NCI-H1694 (cell line): Measurements from ENCODE around the gene MCOLN1.

Source experiments
- DNase-seq: peaks from one replicate; lab custom pipeline; 2025; lab: John Stamatoyannopoulos, UW

Gene MCOLN1

DNA sequence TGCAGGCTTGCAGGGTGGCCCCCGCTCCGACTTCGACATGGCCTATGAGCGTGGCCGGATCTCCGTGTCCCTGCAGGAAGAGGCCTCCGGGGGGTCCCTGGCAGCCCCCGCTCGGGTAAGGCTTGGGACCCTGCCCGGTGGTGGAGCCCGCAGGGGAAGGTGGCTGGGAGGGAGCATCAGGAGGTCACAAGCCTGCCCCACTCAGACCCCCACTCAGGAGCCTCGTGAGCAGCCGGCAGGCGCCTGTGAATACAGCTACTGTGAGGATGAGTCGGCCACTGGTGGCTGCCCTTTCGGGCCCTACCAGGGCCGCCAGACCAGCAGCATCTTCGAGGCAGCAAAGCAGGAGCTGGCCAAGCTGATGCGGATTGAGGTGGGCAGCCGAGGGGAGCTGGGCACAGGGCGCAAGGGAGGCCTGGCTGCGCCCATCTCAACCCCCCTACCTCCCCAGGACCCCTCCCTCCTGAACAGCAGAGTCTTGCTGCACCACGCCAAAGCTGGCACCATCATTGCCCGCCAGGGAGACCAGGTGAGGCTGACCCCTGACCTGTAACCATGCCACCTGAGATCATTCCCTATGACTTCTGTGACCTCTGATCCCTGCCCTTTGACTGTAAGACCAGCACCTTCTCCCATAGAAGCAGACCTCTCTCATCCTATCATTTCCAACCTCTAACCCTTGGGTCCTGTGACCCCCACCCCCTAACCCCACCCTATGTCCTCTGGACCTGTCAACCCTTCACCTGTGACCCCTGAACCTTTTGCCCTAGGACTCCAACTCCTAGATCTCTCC is 20.3 kb downstream of the MCOLN1 start:
- DNase-seq, result no peak

DNA sequence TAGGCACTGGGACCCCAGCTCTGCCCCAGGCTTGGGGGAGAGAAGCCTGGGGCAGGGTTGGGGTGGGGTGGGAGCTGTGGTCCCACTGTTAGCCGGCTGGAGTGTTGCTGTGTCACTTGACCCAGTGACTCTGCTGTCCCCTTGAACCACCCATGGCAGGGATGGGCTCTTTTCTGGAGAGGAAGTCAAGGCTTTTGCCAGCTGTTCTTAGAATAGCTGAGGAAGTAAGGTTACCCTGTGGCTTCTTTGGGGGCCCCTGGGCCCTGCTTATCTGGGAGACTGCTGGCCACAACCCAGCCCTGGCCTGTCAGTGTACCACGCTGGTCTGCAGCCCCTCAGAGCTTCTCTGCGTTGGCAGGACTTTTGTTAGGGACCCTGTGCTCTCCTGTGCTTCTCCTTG is 22.2 kb downstream of the MCOLN1 start:
- DNase-seq, result no peak

DNA sequence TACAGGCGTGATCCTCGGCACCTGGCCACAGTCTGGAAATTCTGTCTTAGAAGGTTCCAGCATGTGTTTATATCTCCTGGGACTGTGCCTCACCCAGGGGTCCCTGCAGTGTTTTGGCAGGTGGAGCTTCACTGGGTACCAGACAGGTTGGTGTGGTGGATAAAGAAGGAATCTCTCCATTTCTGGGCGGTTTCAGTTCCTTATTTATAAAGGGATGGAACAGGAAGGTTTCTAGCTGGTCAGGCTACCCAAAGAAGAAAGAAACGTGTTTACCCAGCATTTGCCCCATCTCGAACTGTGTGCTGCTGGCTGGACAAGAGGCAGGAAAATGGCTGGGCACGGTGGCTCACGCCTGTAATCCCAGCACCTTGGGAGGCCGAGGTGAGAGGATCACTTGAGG is 22.9 kb downstream of the MCOLN1 start:
- no peak for DNase-seq

DNA sequence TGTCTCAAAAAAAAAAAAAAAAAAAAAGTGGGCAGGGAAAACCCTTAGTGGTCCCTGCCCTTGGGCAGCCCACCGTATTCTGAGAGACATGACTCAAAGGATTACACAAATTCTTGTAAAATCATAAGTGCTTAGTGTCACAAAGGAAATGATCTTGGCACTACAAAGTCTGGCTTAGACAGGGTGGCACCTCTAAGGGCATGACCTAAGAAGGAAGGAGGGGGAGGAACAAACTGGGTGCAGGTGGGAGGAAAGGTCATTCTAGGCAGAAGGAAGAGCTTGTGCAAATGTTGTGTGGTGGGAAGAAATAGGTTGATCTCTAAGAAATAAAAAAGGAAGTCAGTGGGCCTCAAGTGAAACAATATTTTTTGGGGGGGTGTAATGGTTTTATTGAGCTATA is 23.5 kb downstream of the MCOLN1 start:
- no peak for DNase-seq

DNA sequence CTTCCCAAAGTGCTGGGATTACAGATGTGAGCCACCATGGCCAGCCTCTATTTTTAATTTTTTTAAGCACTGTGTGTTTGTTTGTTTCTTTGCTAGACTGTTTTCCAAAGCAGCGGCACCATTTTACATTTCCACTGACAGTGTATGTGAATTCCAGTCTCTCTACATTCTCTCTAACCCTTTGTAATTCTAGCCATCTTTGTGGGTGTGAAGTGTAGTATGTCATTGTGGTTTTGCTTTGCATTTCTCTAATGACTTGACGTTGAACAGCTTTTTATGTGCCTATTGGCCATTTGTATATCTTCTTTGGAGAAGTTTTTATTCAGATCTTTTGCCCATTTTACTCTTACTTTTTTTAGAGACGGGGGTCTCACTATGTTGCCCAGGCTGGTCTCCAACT is 24.7 kb downstream of the MCOLN1 start:
- DNase-seq, result no peak

DNA sequence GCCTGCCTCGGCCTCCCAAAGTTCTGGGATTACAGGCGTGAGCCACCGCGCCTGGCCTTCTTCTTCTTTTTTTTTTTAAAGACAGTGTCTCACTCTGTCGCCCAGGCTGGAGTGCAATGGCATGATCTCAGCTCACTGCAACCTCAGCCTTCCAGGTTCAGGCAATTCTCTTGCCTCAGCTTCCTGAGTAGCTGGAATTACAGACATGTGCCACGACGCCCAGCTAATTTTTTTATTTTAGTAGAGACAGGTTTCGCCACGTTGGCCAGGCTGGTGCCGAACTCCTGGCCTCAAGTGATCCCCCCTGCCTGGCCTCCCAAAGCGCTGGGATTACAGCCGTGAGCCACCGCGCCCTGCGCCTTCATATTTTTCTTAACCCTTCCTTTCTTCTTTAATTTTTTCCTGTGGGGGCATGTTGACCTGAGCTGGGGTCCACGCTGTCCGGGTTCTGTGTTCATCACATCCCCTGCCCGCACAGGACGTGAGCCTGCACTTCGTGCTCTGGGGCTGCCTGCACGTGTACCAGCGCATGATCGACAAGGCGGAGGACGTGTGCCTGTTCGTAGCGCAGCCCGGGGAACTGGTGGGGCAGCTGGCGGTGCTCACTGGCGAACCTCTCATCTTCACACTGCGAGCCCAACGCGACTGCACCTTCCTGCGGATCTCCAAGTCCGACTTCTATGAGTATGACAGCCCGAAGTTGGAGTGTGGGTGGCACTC is 27.2 kb downstream of the MCOLN1 start:
- no peak for DNase-seq

DNA sequence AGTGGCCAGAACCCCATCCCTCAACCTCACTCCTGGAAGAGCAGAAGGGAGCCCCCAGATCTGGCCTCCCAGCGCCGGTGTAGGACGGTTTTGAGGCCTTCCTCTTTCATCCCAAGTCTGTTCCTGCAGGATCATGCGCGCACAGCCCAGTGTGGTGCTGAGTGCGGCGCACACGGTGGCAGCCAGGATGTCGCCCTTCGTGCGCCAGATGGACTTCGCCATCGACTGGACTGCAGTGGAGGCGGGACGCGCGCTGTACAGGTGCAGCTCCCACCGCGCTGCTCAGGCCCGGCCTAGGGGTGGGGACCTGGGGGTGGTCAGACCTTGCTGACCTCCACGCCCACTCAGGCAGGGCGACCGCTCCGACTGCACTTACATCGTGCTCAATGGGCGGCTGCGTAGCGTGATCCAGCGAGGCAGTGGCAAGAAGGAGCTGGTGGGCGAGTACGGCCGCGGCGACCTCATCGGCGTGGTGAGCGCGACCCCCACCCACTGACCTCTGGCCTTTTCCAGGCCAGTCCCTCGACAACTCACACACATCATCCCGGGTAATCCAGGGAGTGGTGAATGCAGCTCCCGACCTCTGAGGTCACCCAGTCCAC is 27.8 kb downstream of the MCOLN1 start:
- no peak for DNase-seq

DNA sequence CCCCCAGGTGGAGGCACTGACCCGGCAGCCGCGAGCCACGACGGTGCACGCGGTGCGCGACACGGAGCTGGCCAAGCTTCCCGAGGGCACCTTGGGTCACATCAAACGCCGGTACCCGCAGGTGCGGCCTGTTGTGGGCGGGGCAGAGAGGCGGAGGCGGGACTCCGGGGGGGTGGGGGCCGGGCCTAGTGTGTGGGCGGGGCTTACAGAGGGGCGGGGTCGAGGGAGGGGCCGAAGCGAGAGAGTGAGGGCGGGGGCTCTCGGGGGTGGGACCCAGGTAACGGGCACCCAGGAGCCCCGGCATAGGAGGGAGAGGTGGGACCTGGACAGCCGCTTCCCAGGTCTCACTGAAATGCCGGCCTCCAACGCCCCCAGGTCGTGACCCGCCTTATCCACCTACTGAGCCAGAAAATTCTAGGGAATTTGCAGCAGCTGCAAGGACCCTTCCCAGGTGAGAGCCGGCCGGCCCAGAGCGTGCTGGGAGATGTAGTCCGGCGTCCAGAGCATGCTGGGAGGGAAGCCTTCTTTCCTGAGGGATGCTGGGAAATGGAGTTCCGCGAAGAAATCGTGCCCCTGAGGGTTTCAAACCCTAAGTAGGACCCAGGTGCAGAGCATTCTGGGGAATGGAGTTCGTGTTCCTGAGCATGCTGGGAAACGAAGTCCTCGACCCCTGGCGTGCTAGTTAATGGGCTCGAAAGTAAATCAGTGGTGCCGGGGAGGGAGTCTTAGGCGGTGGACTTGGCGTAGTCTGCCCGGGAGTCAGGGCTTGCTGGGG is 28.8 kb downstream of the MCOLN1 start:
- DNase-seq, result no peak

DNA sequence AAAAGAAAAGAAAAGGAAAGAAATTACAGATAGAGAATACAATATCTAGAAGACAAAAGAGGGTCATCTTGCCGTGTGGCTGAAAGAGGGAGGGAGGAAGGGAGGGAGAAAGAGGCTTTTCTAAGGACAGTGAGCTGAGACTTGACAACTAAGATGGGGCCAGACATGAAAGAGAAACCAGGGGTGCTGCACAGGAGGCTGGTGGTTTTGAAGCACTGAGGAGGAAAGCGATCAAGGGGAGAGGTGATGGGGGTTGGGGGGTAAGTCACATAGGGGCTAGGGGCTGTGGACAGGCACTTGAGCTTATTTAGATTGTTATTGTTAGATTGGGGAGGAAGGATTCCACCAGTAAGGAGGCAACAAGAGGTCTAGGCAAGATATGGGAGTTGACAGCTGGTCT is 30.4 kb downstream of the MCOLN1 start:
- DNase-seq, result no peak

DNA sequence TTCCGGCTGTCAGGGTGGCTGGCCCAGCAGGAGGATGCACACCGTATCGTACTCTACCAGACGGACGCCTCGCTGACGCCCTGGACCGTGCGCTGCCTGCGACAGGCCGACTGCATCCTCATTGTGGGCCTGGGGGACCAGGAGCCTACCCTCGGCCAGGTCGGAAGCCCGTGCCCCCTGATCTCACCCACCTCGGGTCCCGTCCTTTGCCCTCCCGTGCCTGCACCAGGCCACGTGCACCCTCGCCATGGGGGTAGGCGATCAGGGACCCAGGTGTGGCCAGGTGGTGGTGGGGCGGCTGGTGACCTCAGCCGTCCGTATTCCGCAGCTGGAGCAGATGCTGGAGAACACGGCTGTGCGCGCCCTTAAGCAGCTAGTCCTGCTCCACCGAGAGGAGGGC is 32.1 kb downstream of the MCOLN1 start:
- no peak for DNase-seq

DNA sequence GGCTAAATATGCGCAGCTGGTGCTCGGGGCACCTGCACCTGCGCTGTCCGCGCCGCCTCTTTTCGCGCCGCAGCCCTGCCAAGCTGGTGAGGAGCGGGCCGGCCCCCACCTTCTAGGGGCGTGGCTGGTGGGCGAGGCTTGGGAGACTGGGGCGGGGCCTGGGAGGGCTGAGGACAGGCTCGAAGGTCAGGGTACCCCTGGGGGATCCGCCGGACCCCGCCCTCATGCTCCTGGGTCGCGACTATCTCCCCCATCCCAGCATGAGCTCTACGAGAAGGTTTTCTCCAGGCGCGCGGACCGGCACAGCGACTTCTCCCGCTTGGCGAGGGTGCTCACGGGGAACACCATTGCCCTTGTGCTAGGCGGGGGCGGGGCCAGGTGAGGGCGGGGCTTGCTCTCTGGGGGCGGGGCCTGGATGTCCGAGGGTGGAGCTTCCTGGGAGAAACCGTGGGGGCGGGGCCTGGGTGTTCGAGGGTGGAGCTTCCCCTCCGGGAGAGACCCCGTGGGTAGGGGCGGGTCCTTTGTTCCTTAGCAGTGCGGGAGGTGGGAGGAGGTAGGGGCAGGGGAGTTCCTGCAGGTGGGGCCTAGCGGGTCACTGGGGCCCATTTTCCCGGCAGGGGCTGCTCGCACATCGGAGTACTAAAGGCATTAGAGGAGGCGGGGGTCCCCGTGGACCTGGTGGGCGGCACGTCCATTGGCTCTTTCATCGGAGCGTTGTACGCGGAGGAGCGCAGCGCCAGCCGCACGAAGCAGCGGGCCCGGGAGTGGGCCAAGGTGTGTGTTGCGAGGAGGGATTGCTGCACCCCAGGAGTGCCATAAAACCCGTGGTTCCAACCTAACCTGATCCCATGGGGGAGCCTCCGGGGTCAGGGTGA is 32.8 kb downstream of the MCOLN1 start:
- no peak for DNase-seq

DNA sequence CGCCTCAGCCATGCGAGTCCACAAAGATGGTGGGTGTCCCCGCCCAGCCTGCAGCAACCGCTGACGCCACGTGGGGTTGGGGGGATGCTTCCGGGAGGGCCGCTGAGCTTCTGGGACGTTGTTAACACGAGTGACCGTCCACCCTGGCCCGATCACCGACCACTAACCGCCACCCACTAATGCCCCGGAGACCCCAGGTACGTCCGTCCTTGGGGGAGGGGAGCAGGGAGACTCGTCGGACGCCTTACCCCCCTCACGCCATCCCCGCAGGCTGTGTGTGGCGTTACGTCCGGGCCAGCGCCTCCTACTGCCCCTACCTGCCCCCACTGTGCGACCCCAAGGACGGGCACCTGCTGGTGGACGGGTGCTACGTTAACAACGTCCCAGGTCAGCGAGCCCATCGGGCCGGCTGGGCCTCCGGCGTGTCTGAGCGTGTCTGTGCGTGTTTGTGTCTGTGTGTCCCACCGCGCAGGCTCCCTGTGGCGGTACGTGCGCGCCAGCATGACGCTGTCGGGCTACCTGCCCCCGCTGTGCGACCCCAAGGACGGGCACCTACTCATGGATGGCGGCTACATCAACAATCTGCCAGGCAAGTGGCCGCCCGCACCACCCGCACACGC is 34.4 kb downstream of the MCOLN1 start:
- no peak for DNase-seq

DNA sequence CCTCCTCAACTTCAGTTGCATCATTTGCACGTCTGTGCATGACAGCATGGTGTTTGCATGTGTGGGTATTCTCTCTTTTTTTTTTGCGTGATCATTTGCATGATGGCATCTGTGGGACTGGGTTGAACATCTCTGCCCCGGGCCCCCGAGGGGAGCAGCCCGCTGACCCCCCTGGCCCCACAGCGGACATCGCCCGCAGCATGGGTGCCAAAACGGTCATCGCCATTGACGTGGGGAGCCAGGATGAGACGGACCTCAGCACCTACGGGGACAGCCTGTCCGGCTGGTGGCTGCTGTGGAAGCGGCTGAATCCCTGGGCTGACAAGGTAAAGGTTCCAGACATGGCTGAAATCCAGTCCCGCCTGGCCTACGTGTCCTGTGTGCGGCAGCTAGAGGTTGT is 36.2 kb downstream of the MCOLN1 start:
- DNase-seq, result no peak

DNA sequence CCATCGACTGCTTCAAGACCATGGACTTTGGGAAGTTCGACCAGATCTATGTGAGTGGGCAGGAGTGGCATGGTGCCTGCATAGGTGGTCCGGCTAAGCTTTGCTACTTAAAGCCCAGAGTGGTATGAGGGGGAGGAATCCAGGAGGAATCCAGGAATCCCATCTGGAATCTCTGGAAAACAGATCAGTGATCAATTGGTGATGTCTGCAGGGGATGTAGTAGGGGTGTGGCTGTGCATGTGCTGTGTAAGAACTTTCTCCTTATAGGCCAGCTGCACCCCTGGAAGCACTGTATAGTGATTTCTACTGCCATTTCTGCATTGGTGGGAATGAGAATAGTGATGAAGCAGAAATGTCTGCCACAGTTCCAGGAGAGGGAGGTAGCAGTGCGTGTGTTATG is 36.7 kb downstream of the MCOLN1 start:
- DNase-seq, result no peak

DNA sequence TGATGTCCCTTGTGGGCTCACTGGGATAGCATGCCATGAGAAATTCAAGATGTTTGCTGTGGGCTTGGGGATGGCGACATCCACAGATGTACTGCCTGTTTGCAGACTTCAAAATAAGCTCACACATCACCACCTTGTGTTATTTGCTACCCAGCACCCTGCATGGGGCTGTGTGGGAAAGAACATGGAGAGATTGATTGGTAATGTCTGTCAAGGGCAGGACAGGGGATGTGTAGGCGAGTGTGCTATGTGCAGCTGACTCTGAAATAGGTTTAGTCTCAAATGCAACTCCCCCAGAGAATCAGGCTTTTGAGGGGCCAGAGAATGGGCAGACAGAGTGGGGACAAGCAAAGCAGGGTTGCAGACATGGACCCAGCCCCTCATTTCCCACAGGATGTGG is 37.8 kb downstream of the MCOLN1 start:
- no peak for DNase-seq

DNA sequence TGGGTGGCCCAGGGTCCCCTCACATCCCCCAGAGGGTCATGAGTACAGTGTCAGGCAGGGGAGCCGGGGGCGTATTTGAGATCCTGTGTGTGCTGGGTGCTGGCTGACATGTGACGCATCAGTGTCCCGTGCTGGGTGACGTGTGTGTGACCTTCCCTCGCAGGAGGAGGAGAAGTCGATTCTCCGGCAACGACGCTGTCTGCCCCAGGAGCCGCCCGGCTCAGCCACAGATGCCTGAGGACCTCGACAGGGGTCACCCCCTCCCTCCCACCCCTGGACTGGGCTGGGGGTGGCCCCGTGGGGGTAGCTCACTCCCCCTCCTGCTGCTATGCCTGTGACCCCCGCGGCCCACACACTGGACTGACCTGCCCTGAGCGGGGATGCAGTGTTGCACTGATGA is 38.9 kb downstream of the MCOLN1 start:
- DNase-seq, result no peak

DNA sequence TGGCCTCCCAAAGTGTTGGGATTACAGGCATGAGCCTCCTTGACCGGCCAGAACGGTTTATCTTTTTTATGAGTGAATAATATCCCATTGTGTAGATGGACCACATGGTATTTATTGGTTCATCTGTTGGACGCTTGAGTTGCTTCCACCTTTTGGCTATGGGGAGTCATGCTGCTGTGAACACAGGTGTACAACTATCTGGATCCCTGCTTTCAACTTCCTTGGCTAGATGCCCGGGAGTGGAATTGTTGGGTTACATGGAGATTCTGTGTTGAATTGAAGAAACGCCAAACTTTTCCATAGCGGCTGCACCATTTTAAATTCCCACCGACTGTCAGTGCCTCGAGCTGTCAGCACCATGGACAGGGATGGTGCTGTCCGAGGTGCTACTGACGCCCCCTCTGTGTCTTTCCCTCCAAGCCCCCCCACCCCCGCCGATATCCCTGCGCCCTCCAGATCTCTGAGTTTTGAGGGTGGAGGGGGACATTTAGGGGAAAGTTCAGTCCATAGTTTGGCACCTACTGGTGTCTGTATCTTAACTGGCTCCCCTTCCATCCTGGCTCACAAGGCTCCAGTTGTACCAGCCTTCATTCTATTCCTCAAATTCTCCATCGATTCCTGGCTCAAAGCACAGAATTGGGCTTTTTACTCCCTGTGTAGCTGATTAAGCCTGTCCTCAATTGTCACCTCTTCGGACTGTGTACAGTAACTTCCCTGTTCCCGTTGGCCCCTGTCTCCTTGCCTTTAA is 40.4 kb downstream of the MCOLN1 start:
- DNase-seq, result no peak

DNA sequence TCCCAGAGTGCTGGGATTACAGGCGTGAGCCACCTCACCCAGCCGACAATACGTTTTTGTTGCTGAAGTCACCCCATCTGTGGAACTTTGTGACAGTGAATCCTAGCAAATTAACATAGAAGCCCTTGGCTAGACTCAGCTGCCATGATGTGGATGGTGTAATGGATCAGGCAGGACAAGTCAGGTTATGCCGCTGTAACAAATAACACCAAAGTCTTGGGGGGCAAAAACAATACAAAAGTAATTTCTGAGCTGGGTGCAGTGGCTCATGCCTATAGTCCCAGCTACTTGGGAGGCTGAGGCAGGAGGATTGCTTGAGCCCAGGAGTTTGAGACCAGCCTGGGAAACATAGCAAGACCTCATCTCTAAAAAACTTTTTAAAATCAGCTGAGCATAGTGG is 42.4 kb downstream of the MCOLN1 start:
- DNase-seq, result no peak

DNA sequence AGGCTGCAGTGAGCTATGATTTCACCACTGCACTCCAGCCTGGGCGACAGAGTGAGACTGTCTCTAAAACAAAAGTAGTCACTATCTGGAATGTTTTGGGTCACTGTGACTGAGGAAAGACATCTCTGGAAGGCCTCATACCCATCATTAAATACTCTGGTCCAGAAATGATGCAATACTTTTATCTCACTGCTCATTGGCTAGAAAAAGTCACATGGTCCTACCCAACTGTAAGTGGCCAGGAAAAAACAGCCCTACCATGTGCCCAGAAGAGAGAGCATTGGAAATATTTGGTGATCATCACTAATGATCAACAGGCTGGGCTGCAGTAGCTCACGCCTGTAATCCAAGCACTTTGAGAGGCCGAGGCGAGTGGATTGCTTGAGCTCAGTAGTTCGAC is 42.9 kb downstream of the MCOLN1 start:
- DNase-seq, result no peak

DNA sequence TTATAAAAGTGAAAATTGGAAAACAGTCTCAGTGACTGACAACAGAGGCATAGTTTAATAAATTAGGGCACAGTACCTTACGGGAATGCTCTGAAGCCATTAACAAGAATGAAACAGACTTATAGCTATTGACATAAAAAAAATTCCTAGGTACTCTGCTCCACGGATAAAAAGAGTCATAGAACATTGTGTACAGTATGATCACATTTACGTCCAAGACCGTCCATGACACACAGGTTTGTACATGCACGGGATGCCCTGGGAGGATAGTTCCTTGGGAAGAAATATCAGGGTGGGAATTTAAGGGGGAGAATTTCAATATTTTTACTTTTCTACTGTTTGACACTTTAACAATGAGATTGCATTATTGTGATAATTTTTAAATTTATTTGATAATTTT is 48.3 kb downstream of the MCOLN1 start:
- DNase-seq, result no peak
